Astrocyte (in vitro differentiated cells and primary cell): ENCODE measurements around the gene GABRA4. TPM values are rescaled to one million over a fixed set of nuclear protein-coding genes. Genes with fewer than 3 reads are reported as not detected.

Source experiments
- DNase-seq: peaks from one replicate; pipeline ENCODE4 v3.0.0-alpha.2; 2010; ENCODE audit warnings: low read depth
- FAIRE-seq: peaks from 2 replicates; lab custom pipeline; 2011; peaks lifted over from hg19 to GRCh38; lab: Jason Lieb, UNC
- H2AFZ ChIP-seq: 2 replicates; pipeline ENCODE4 v1.6.0; 2012; ENCODE audit warnings: low read depth, low read length, inconsistent platforms
- H3K27ac ChIP-seq: 2 replicates; pipeline ENCODE4 v1.5.1; 2011; ENCODE audit warnings: low read depth, low read length, inconsistent platforms
- H3K27me3 ChIP-seq: 2 replicates; pipeline ENCODE4 v1.6.0; 2011; ENCODE audit warnings: low read length, inconsistent platforms; ENCODE audit not compliant: insufficient read depth
- H3K36me3 ChIP-seq: 2 replicates; pipeline ENCODE4 v1.5.1; 2011; ENCODE audit warnings: low read length, inconsistent platforms; ENCODE audit not compliant: insufficient read depth
- H3K4me1 ChIP-seq: 2 replicates; pipeline ENCODE4 v1.5.1; 2011; ENCODE audit warnings: low read length, inconsistent platforms; ENCODE audit not compliant: insufficient read depth
- H3K4me2 ChIP-seq: 2 replicates; pipeline ENCODE4 v1.6.0; 2012; ENCODE audit warnings: low read length, inconsistent platforms
- H3K4me3 ChIP-seq: 2 replicates; pipeline ENCODE4 v1.5.1; 2011; ENCODE audit warnings: low read depth, mild to moderate bottlenecking, low read length, inconsistent platforms; ENCODE audit not compliant: insufficient read depth
- H3K79me2 ChIP-seq: 2 replicates; pipeline ENCODE4 v1.6.0; 2012; ENCODE audit warnings: mild to moderate bottlenecking, low read length, inconsistent platforms; ENCODE audit not compliant: insufficient read depth
- H3K9ac ChIP-seq: 2 replicates; pipeline ENCODE4 v1.6.0; 2012; ENCODE audit warnings: mild to moderate bottlenecking, low read length, inconsistent platforms
- H3K9me3 ChIP-seq: 2 replicates; pipeline ENCODE4 v1.5.1; 2012; ENCODE audit warnings: low read depth, mild to moderate bottlenecking, low read length, inconsistent platforms; ENCODE audit not compliant: insufficient read depth
- H4K20me1 ChIP-seq: 2 replicates; pipeline ENCODE4 v1.6.0; 2012; ENCODE audit warnings: low read length, inconsistent platforms; ENCODE audit not compliant: insufficient read depth
- H3K27ac Mint-ChIP-seq: one replicate; pipeline ENCODE4 v1.8.0; 2021; ENCODE audit warnings: mild to moderate bottlenecking, mixed read lengths; ENCODE audit not compliant: unreplicated experiment
- H3K27me3 Mint-ChIP-seq: one replicate; pipeline ENCODE4 v1.8.0; 2021; ENCODE audit warnings: low read depth, mixed read lengths; ENCODE audit not compliant: unreplicated experiment
- H3K36me3 Mint-ChIP-seq: one replicate; pipeline ENCODE4 v1.8.0; 2021; ENCODE audit warnings: low read depth, mixed read lengths; ENCODE audit not compliant: unreplicated experiment
- H3K4me1 Mint-ChIP-seq: one replicate; pipeline ENCODE4 v1.8.0; 2021; ENCODE audit warnings: low read depth, mixed read lengths; ENCODE audit not compliant: unreplicated experiment
- H3K4me3 Mint-ChIP-seq: one replicate; pipeline ENCODE4 v1.8.0; 2021; ENCODE audit warnings: mild to moderate bottlenecking, moderate library complexity, mixed read lengths; ENCODE audit not compliant: unreplicated experiment
- H3K9me3 Mint-ChIP-seq: one replicate; pipeline ENCODE4 v1.8.0; 2021; ENCODE audit warnings: mild to moderate bottlenecking, mixed read lengths; ENCODE audit not compliant: unreplicated experiment
- CTCF ChIP-seq: IDR thresholded peaks from 2 replicates; pipeline ENCODE4 v1.5.1; 2011; ENCODE audit warnings: low read depth, mild to moderate bottlenecking, inconsistent platforms, low read length, moderate library complexity; ENCODE audit not compliant: insufficient read depth
- EZH2 ChIP-seq: IDR thresholded peaks from 2 replicates; pipeline ENCODE4 v1.6.1; 2012; ENCODE audit warnings: mild to moderate bottlenecking, low read length, inconsistent platforms; ENCODE audit not compliant: insufficient read depth
- total RNA-seq: library from RNA; stranded (reverse); gene quantifications from 2 replicates; pipeline ENCODE4 v1.2.1, GENCODE V29; 2021

The GABRA4 gene
- total RNA-seq, 1 donor from 2014 or later: not detected

GRCh38 chr4:46874811-46875210 lies 118.6 kb downstream of the GABRA4 start:
- DNase-seq (no peak), FAIRE-seq (no peak)
- no peaks in the 10 kb centered on the region for H3K4me1 Mint-ChIP-seq
- H4K20me1 ChIP-seq: no peaks in the 10 kb centered on the region
- no peak overlapping the region for H3K27ac Mint-ChIP-seq
- H3K9ac ChIP-seq: no peak overlapping the region
- no peak overlapping the region for H3K4me2 ChIP-seq
- H3K9me3 Mint-ChIP-seq: no peaks in the 10 kb centered on the region
- H3K36me3 Mint-ChIP-seq: no peaks in the 10 kb centered on the region
- H3K4me3 Mint-ChIP-seq: no peak overlapping the region
- no peaks in the 10 kb centered on the region for H3K79me2 ChIP-seq
- H3K27me3 ChIP-seq: no peaks in the 10 kb centered on the region
- H3K9me3 ChIP-seq: no peaks in the 10 kb centered on the region
- H3K27ac ChIP-seq: no peak overlapping the region
- no peaks in the 10 kb centered on the region for H3K36me3 ChIP-seq
- H3K4me3 ChIP-seq: no peak overlapping the region
- H3K4me1 ChIP-seq: no peaks in the 10 kb centered on the region
- no peaks in the 10 kb centered on the region for H3K27me3 Mint-ChIP-seq
- TF ChIP-seq CTCF: no peak
- TF ChIP-seq EZH2: no peak
- no peak overlapping the region for H2AFZ ChIP-seq

- no peaks in the 10 kb centered on the region for H3K9me3 ChIP-seq
- H3K4me3 ChIP-seq: no peak overlapping the region
- H3K4me1 ChIP-seq: no peaks in the 10 kb centered on the region
- H3K27ac ChIP-seq: no peak overlapping the region
- no peak for TF ChIP-seq CTCF
- no peak for TF ChIP-seq EZH2
- H3K79me2 ChIP-seq: no peaks in the 10 kb centered on the region
- Mint-ChIP-seq H3K36me3 (no peaks in the 10 kb centered on the region), H3K4me3 (no peak overlapping the region), H3K9me3 (no peaks in the 10 kb centered on the region), H3K27ac (no peak overlapping the region), H3K27me3 (no peaks in the 10 kb centered on the region), H3K4me1 (no peaks in the 10 kb centered on the region)
- H3K9ac ChIP-seq: no peak overlapping the region
- no peaks in the 10 kb centered on the region for H4K20me1 ChIP-seq
- no peaks in the 10 kb centered on the region for H3K36me3 ChIP-seq
- FAIRE-seq (no peak), DNase-seq (no peak)
- no peaks in the 10 kb centered on the region for H3K27me3 ChIP-seq
- H2AFZ ChIP-seq: no peak overlapping the region
- no peak overlapping the region for H3K4me2 ChIP-seq
Measured at GRCh38 chr4:46870411-46870810, 123.0 kb downstream of the GABRA4 start.

Other genes with a start within 250 kb of the GABRA4 start
- gene COX7B2, start 84.3 kb downstream of the GABRA4 start, total RNA-seq: not detected in 2 replicates
- gene GABRB1, start 38.0 kb upstream of the GABRA4 start, total RNA-seq: not detected in 2 replicates